ENCODE measurements around the gene CACNA1A.
"Not testable (repeated sequence)": the region's sequence is repeated elsewhere in the genome, so short reads cannot be mapped to it uniquely, and the experiment has no call there.

Gene CACNA1A

DNA sequence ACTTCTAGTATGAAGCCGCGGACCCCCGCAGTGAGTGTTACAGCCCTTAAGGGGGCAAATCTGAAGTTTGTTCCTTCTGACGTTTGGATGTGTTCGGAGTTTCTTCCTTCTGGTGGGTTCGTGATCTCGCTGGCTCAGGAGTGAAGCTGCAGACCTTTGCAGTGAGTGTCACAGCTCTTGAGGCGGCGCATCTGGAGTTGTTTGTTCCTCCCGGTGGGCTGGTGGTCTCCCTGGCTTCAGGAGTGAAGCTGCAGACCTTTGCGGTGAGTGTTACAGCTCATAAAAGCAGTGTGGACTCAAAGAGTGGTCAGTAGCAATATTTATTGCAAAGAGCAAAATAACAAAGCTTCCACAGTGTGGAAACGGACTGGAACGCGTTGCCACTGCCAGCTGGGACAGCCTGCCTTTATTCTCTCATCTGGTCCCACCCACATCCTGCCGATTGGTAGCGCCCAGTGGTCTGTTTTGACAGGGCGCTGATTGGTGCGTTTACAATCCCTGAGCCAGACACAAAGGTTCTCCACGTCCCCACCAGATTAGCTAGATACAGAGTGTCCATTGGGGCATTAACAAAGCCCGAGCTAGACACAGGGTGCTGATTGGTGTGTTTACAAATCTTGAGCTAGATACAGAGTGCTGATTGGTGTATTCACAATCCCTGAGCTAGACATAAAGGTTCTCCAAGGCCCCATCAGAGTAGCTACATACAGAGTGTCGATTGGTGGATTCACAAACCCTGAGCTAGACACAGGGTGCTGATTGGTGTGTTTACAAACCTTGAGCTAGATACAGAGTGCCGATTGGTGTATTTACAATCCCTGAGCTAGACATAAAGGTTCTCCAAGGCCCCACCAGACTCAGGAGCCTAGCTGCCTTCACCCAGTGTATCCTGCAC, 320.3 kb downstream of the CACNA1A start:
- not testable (repeated sequence) for DNase-seq

DNA sequence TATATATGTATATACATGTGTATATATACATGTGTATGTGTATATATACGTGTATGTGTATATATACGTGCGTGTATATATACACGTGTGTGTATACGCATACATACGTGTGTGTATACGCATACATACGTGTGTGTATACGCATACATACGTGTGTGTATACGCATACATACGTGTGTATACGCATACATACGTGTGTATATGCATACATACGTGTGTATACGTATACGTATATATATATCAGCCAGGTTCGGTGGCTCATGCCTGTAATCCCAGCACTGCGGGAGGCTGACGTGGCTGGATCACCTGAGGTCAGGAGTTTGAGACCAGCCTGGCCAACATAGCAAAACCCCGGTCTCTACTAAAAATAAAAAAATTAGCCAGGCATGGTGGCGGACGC, 321.4 kb downstream of the CACNA1A start:
- DNase-seq = not testable (repeated sequence)

DNA sequence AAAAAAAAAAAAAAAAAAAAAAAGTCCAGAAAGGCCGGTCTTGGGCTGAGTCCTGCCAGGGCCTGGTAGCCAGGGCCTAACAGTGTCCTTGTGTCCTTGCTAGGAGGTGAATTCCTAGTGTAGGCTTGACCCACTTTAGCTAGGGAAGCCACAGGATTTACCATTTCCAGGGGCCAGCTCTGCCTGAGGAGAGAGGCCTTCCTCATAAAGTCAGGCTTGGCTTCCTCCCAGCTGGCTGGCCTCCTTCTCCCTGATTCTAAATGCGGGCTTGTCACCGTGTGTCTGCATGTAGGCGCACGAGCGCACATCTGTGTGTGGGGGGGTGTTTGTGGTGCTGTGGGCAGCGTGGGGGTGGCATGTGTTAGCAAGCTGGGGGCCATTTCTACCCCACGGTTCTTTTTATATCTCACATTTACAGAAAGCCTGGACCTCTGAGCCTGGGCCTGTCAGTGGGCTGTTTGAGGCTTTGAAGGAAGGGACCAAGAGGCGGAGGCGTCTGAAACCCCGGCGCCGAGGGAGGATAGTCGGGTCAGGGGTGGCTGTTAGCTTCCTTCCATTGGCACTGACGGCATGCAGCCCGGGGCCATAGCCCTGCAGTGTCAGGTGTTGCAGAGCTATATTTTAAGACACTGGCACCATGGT, 324.4 kb downstream of the CACNA1A start:
- DNase-seq = no peak

DNA sequence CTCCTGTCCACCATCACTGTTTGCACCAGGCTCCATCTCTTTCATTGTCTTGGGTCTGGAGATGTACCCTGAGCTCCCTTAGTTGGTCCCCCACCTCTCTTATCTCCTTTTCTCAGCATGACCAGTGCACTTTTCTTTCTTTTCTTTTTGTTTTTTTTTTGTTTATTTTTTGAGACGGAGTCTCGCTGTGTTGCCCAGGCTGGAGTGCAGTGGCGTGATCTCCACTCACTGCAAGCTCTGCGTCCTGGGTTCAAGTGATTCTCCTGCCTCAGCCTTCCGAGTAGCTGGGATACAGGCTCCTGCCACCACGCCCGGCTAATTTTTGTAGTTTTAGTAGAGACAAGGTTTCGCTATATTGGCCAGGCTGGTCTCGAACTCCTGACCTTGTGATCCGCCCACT, 328.0 kb downstream of the CACNA1A start:
- not testable (repeated sequence) for DNase-seq

DNA sequence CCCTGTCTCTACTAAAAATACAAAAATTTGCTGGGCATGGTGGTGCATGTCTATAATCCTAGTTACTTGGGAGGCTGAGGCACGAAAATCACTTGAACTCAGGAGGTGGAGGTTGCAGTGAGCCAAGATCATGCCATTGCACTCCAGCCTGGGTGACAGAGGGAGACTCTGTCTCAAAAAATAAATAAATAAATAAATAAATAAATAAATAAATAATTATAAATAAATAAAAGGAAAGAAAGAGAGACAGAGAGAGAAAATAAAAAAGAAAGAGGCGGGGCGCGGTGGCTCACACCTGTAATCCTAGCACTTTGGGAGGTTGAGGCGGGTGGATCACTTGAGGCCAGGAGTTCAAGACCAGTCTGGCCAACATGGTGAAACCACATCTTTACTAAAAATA, 328.7 kb downstream of the CACNA1A start:
- not testable (repeated sequence) for DNase-seq

DNA sequence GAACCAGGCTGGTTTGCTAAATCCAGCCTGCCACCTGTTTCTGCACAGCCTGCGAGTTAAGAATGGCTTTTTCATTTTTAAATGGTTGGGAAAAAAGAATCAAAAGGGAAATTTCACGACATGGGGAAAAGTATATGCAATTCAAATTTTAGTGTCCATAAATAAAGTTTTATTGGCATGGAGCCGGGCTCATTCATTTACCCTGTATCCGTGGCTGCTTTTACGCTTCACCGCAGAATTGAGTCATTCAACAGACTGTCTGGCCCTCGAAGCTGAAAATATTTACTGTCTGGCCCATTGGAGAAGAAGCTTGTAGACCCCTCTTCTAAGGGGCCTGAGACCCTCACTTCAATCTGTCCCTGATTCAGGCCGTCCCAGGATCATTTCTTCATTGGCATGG, 329.9 kb downstream of the CACNA1A start:
- no peak for DNase-seq

DNA sequence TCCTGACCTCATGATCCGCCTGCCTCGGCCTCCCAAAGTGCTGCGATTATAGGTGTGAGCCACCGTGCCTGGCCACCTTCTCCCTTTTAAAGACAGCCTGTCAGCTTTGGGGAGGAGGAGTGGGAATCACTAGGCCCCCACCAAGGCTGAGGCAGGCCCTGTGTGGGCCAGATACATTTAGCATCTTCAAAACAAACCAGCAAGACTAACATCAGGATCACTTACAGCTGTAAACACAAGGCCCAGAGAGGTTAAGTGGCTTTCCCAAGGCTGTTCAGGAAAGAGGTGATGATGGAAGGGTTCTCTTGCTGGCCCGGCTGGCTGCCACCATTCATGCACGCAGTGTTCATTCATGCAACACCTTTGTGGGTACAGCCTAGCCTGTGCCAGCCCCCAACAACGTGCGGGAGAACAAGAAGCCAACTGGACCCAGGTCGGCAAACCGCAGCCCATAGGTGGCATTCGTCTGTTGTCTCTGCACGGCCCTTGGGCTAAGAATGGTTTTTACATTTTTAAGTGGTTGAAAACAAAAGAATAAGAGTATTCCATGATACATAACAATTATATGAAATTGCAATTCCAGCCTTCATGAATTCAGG, 333.0 kb downstream of the CACNA1A start:
- DNase-seq = no peak

DNA sequence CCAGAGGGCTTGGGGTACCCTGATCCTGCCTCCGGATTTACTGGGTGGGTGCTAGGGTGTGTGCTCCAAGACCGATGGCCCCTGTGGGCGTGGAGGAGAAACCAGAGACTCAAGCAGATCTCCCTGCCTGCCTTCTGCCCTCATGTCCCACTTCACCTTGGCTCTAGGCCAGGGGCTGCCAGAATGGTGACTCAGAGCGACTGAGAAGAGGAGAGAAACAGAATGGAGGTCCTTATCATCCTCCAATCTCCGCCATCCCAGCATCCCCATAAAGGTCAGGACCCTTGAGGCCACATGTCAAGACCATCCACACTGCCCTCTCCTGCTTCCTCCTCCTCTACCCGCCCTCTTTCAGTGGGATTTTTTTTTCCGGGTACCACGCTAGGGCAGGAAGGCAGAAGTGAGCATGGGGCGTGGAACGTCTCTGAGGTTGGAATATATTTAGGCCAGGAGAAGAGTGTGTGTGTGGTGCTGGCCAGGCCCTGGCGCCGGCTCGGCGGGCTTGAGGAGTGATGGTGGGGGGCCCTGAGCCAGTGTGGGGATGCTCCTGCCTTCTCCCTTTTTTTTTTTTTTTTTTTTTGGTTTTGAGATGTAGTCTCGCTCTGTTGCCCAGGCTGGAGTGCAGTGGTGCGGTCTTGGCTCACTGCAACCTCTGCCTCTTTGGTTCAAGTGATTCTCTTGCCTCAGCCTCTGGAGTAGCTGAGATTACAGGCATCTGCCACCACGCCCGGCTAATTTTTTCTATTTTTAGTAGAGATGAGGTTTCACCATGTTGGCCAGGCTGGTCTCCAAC, 333.7 kb downstream of the CACNA1A start:
- DNase-seq = no peak

DNA sequence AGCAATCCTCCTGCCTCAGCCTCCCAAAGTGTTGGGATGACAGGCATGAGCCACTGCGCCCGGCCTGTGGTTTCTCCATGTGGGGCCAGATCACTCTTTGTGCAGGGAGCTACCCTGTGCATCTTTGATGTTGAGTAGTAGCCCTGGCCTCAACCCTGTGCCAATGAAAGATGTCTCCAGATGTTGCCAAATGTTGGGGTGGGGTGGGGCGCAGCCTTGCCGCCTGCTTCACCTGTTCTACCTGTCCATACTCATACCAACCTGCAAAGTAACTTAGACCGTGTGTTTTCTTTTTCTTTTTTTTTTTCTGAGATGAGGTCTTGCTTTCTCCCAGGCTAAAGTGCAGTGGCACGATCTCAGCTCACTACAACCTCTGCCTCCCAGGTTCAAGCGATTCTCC, 335.1 kb downstream of the CACNA1A start:
- no peak for DNase-seq

DNA sequence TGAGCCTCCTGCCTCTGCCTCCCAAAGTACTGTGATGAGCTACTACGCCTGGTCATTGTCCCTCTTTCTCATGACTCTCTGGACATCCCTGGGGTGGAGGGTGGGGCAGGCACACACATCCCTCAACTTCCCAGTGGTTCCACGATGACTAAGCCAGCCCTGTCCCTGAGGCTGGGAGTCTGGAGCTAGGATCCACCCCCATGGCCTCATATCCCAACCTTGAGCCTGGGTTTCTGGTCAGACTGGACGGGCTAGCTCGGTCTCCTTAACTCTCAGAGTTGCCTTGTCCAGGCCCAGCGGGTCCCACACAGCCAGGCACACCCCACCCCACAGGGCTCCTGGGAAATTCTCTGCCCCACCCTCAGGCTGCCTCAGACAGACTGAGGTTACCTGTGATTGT, 336.5 kb downstream of the CACNA1A start:
- no peak for DNase-seq

DNA sequence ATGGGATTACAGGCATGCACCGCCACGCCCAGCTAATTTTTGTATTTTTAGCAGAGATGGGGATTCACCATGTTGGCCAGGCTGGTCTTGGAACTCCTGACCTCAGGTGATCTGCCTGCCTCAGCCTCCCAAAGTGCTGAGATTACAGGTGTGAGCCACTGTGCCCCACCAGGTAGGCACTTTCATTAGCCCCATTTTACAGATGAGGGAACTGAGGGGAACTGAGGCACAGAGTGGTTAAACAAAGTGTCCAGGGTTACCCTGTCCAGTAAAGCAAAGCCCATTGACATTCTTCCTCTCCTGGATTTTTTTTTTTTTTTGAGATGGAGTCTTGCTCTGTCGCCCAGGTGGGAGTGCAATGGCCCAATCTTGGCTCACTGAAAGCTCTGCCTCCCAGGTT, 340.1 kb downstream of the CACNA1A start:
- DNase-seq = not testable (repeated sequence)

DNA sequence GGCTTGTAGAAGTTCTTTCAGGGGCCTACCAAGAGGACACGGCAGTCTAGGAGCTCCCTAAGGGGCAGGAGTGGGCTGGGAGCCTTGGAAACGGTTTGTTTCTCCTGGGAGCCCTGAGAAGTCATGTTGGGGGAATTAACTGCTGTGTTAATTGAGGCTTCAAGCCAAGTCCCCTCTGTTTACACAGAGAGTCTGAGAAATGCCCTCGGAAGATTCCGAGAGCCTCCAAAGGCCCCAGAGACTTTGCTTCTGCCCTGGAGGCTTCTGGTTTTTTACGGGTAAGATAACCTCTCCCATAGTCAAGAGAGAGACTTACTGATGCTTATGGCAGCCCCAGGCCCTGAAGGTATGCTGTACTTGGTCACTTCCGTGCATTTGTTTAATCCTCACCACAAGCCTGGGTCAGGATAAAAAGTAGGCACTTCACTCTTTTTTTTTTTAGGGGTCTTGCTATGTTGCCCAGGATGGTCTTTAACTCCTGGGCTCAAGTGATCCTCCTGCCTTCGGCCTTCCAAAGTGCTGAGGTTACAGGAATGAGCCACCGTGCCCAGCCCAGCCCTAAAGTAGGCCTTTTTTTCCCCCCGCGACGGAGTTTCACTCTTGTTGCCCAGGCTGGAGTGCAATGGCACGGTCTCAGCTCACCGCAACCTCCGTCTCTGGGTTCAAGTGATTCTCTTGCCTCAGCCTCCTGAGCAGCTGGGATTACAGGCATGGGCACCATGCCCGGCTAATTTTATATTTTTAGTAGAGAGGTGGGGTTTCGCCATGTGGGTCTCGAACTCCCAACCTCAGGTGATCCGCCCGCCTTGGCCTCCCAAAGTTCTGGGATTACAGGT, 340.9 kb downstream of the CACNA1A start:
- no peak for DNase-seq

DNA sequence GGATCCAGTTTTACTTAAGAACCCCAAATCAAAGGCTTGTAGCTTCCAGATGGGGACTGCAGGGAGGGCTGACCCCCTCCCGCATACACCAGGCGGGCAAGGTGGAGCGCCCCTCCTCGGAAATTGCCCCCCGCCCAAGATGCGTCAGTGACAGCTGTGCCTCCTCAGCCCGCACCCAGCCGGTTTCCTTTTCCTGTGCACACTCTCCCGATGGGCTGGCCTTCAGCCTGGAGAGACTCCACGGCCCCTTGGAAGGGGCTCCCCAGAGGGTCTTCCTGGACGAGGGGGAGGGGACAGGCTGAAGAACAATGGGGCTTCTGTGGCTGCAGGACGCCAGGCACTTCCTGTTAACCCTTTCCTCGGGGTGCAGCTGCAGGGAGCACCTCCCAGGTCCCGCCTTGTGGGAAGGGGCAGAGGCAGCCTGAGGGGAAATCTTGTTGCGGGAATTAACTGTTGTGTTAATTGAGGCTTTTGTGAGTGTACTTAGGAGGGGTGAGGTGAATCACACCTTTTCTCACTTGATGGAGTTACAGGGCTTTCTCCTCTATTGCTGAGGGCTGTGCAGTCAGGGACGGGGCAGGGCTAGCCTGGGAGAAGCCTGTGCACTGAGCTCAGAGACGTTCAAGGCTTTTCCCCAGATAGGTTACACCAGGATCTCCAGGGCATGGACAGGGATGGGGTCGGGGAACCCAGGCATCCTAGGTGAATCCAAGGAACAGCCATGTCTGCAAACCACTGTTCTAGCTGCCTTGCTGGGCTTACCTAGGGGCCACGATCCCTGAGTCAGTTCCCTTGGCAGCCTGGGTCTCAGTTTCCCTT, 341.7 kb downstream of the CACNA1A start:
- peak; percentile 26 for DNase-seq

DNA sequence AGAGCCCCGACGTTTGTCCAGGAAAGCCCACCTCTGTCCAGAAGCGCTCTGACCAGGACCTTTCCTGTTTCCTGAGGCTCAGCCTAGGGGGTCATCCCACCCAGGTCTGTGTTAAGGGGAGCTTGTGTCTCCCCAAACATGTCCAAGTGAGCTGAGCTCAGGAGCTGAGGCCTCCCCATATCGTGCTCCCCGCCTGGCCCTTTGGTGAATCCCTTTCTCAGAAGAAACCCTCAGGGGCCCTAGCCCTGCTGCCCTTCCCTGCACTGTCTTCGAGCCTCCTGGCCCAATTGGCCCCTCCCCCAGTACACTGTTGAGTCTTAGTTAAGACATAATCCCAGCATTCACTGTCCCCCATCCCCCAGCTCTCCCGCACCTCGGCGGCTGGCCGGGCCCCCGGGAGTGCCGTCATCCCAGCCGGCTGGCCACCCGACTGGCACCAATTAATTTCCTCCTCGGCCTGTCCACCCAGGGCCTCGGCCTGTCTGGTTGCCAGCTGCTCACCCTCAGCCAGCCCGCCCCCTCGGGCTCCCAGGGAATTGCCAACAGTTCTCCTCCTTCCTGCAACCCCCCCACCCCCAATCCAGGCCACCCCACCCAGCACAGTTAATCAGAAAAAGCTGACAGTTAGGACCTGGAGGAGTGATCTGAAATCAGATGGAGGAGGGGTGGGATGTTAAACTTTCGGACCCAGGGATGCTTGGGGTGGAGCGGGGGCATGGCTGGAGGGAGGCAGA, 342.5 kb downstream of the CACNA1A start:
- DNase-seq = peak; percentile 59

DNA sequence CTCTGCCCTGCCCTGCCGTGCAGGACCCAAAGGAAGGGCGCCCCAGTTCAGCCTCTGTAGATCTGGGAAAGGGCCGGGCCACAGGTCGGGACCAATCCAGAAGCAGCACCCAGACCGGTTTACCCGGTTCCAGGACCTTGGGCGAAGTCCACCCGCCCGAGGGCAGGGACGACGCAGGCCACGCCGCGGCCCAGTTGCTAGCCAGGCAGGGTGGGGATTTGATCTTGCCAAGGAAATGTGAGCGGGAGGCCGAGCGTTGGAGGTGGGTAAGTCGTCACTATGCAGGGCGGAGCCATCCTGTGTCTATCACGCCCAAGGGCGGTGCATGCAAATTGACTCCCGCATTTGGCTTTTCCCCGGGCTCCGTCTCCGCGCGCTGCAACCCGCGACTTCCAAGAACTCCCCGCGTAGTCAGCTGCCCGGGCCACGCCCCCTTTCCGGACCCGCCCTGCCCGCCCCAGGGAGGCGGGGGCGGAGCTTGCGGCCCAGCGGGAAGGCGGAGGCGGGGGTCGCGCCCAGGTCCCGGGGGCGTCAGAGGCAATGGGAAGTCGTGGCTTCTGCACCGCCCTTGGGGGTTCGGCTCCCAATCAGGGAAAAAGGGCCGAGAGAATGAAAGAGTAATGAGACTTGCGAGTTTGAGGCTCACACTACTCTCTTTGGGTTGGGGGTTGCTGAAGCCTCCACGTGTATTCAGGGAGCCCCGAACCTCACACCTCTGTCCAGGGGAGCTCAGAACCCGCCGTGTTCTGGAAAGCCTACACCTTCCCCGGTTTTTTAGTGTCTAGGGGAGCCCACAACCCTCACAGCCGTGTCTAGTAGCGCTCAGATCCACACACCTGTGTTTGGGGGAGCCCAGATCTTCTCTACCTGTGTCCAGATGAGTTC, 343.3 kb downstream of the CACNA1A start:
- DNase-seq = peak; percentile 93

DNA sequence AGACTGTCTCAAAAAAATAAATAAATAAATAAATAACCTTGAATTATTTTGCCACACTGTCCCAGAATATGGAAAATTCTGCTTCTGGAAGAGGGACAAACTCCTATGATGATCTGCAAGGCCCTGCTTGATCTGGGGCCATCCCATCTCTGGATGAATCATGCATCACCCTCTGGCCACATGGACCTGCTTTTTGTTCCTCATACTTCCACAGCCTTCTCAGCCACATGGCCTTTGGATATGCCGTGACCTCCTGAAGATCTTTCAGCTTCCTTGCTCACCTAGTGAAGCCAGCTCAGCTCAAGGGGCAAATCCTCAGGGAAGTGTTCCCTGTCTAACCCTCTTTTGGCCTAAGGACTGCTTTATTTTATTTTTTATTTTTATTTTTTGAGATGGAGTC, 345.7 kb downstream of the CACNA1A start:
- no peak for DNase-seq

DNA sequence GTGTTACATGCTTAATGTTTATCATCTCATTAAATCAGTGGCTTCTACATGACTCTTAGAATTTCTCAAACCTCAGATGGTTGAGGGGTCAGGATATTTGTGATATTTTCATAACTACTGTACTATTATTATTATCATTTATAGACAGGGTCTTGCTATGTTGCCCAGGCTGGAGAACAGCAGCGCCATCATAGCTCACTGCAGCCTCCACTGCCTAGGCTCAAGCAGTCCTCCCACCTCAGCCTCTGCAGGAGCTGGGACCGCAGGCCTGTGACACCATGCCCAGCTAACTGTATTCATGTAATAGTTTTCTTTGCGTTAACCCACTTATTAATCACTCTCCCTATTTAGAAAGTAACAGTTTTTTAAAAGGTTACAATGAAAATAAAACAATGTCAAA, 346.6 kb downstream of the CACNA1A start:
- DNase-seq = no peak

Measured in SHP77 treated with DMSO at 0.1 percent for 48 hours (cell line).